Duodenal mucosa (tissue), 2 donors: Measurements from ENCODE around the gene GLIPR1.
"Not testable (repeated sequence)": the region's sequence is repeated elsewhere in the genome, so short reads cannot be mapped to it uniquely, and the experiment has no call there.

Experiments used
- H3K27ac ChIP-seq: one replicate; pipeline ENCODE4 v1.7.0; 2013; ENCODE audit warnings: low read depth, low read length
- H3K27me3 ChIP-seq, 2 donors: one replicate each; pipeline ENCODE4 v1.7.0; 2013; ENCODE audit warnings: low read length in 2 of 2, control low read depth in 1 of 2; ENCODE audit not compliant: insufficient read depth in 2 of 2, control insufficient read depth in 1 of 2
- H3K36me3 ChIP-seq, 2 donors: one replicate each; pipeline ENCODE4 v1.7.0; 2013; ENCODE audit warnings: low read length in 2 of 2, control low read depth in 1 of 2; ENCODE audit not compliant: insufficient read depth in 2 of 2, control insufficient read depth in 1 of 2
- H3K4me1 ChIP-seq, 2 donors: one replicate each; pipeline ENCODE4 v1.7.0; 2013; ENCODE audit warnings: low read length in 2 of 2, control low read depth in 1 of 2; ENCODE audit not compliant: insufficient read depth in 2 of 2, control insufficient read depth in 1 of 2
- H3K4me3 ChIP-seq, 2 donors: one replicate each; pipeline ENCODE4 v1.7.0; 2013; ENCODE audit warnings: low read length in 2 of 2, low read depth in 1 of 2
- H3K9ac ChIP-seq, 2 donors: one replicate each; pipeline ENCODE4 v1.7.0; 2013; ENCODE audit warnings: low read length in 2 of 2, low read depth in 1 of 2
- H3K9me3 ChIP-seq, 2 donors: one replicate each; pipeline ENCODE4 v1.7.0; 2013; ENCODE audit warnings: low read length in 2 of 2, control low read depth in 1 of 2; ENCODE audit not compliant: control insufficient read depth in 1 of 2

Gene GLIPR1

GRCh38 chr12:75474116-75474515 lies 6.4 kb upstream of the GLIPR1 start:
- no peaks in the 10 kb centered on the region for H3K36me3 ChIP-seq
- no peaks in the 10 kb centered on the region for H3K9me3 ChIP-seq
- H3K27me3 ChIP-seq: no peaks in the 10 kb centered on the region
- H3K4me3 ChIP-seq: no peak overlapping the region
- H3K27ac ChIP-seq: no peak overlapping the region
- no peak overlapping the region for H3K9ac ChIP-seq
- H3K4me1 ChIP-seq: no peaks in the 10 kb centered on the region

GRCh38 chr12:75476071-75476470 lies 4.5 kb upstream of the GLIPR1 start:
- Histone ChIP-seq H3K36me3 (no peaks in the 10 kb centered on the region), H3K4me1 (no peaks in the 10 kb centered on the region), H3K4me3 (no peak overlapping the region), H3K27me3 (no peaks in the 10 kb centered on the region), H3K27ac (no peak overlapping the region), H3K9ac (no peak overlapping the region), H3K9me3 (no peaks in the 10 kb centered on the region)

- H3K4me3 ChIP-seq: no peak overlapping the region
- H3K9me3 ChIP-seq: no peaks in the 10 kb centered on the region
- no peaks in the 10 kb centered on the region for H3K4me1 ChIP-seq
- H3K36me3 ChIP-seq: no peaks in the 10 kb centered on the region
- H3K27ac ChIP-seq: no peak overlapping the region
- no peak overlapping the region for H3K9ac ChIP-seq
- H3K27me3 ChIP-seq: no peaks in the 10 kb centered on the region
These were observed 3.4 kb upstream of the GLIPR1 start for GRCh38 chr12:75477137-75477536.

- peaks cover 0 to 6% of the 10 kb centered on the region in 2 donors for H3K4me1 ChIP-seq
- H3K27ac ChIP-seq: no peak overlapping the region
- no peaks in the 10 kb centered on the region for H3K9me3 ChIP-seq
These were observed 2.3 kb upstream of the GLIPR1 start for GRCh38 chr12:75478116-75478794.

GRCh38 chr12:75479963-75480461 lies 543 bp upstream of the GLIPR1 start:
- H3K27me3 ChIP-seq: no peaks in the 10 kb centered on the region
- peaks cover 0 to 6% of the 10 kb centered on the region in 2 donors for H3K4me1 ChIP-seq
- peak overlapping the region; percentile 15 to 60 for H3K9ac ChIP-seq
- H3K4me3 ChIP-seq: peak overlapping the region; percentile 67 to 68
- H3K27ac ChIP-seq: no peak overlapping the region
- H3K9me3 ChIP-seq: no peaks in the 10 kb centered on the region
- H3K36me3 ChIP-seq: no peaks in the 10 kb centered on the region

More at GRCh38 chr12:75478116-75478794, 2.3 kb upstream of the GLIPR1 start:
- Histone ChIP-seq H3K9ac (no peak overlapping the region), H3K27me3 (no peaks in the 10 kb centered on the region), H3K4me3 (no peak overlapping the region), H3K36me3 (no peaks in the 10 kb centered on the region)

- no peaks in the 10 kb centered on the region for H3K27me3 ChIP-seq
- peak overlapping the region; percentile 67 to 68 for H3K4me3 ChIP-seq
- H3K36me3 ChIP-seq: no peaks in the 10 kb centered on the region
- no peaks in the 10 kb centered on the region for H3K9me3 ChIP-seq
- peaks cover 0 to 6% of the 10 kb centered on the region in 2 donors for H3K4me1 ChIP-seq
- H3K27ac ChIP-seq: peak overlapping the region; percentile 55
- peak overlapping the region; percentile 39 to 60 for H3K9ac ChIP-seq
These were observed 604 bp downstream of the GLIPR1 start for GRCh38 chr12:75481013-75481705.

DNA sequence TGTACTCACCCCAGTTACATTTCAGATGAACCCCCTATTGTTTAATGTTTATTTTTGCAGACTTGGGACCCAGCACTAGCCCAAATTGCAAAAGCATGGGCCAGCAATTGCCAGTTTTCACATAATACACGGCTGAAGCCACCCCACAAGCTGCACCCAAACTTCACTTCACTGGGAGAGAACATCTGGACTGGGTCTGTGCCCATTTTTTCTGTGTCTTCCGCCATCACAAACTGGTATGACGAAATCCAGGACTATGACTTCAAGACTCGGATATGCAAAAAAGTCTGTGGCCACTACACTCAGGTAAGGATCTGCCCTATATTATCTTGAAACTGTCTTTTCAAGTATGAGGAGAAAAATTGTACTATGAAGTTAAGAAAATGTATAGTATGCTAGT lies 1.2 kb downstream of the GLIPR1 start:
- Histone ChIP-seq H3K9ac (peak overlapping the region; percentile 39 to 60), H3K27ac (peak overlapping the region; percentile 55), H3K27me3 (no peaks in the 10 kb centered on the region), H3K4me1 (peaks cover 0 to 6% of the 10 kb centered on the region in 2 donors), H3K9me3 (no peaks in the 10 kb centered on the region), H3K36me3 (no peaks in the 10 kb centered on the region), H3K4me3 (peak overlapping the region; percentile 67 to 68)

DNA sequence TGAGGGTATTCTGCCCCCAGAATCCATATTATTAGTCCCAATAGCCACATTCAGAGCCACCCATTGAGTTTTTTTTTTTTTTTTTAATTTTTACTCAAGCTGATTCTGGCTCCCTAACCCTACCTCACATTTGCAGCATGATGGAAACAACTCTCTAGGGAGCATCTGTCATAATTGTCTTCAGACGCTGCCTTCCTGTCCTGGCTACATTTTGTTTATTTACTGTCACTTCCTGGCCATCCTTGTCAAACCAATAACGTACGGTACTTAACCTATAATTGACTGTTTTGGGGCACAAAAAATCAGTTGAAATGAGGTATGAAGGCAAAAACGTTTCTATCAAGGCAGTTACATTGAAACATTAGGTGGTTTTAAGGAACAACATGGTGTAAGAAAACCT lies 2.1 kb downstream of the GLIPR1 start:
- H3K4me1 ChIP-seq: peaks cover 0 to 6% of the 10 kb centered on the region in 2 donors
- peak overlapping the region; percentile 15 to 60 for H3K9ac ChIP-seq
- H3K4me3 ChIP-seq: peak overlapping the region; percentile 67 to 68
- no peaks in the 10 kb centered on the region for H3K9me3 ChIP-seq
- H3K27me3 ChIP-seq: no peaks in the 10 kb centered on the region
- H3K27ac ChIP-seq: no peak overlapping the region
- no peaks in the 10 kb centered on the region for H3K36me3 ChIP-seq

DNA sequence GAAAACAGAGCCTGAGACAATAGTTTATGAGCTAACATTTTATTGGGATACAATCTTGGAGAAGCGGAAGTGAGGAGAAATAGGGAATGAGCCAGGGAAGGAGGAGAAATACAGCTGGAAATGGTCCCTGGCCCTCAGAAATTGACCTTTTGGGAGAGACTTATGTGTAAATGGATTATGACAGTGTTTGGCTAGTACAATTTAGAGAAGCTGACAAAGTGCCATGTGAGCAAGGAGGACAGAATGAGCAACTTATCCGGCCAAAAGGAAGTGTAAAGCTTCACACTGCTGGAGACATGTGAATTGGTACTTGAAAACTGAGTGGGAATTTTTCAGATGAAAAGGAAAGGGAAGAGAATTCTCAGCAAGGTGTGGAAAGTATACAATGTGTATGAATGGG lies 2.9 kb downstream of the GLIPR1 start:
- H3K36me3 ChIP-seq: no peaks in the 10 kb centered on the region
- no peaks in the 10 kb centered on the region for H3K27me3 ChIP-seq
- no peaks in the 10 kb centered on the region for H3K9me3 ChIP-seq
- H3K4me1 ChIP-seq: peaks cover 0 to 6% of the 10 kb centered on the region in 2 donors
- H3K9ac ChIP-seq: no peak overlapping the region
- no peak overlapping the region for H3K27ac ChIP-seq
- H3K4me3 ChIP-seq: peak overlapping the region; percentile 11 to 13

- not testable (repeated sequence) for H3K9me3 ChIP-seq, H3K27me3 ChIP-seq, H3K4me3 ChIP-seq, H3K9ac ChIP-seq, H3K4me1 ChIP-seq, H3K36me3 ChIP-seq, H3K27ac ChIP-seq
These were observed 3.9 kb downstream of the GLIPR1 start for GRCh38 chr12:75484450-75484849.
